ENCODE measurements around the gene RDH11. TPM values are rescaled to one million over a fixed set of nuclear protein-coding genes. Genes with fewer than 3 reads are reported as not detected.
"Not testable (repeated sequence)": the region's sequence is repeated elsewhere in the genome, so short reads cannot be mapped to it uniquely, and the experiment has no call there.

RDH11 gene
- total RNA-seq, 1 donor from 2014 or later: 222 TPM

DNA sequence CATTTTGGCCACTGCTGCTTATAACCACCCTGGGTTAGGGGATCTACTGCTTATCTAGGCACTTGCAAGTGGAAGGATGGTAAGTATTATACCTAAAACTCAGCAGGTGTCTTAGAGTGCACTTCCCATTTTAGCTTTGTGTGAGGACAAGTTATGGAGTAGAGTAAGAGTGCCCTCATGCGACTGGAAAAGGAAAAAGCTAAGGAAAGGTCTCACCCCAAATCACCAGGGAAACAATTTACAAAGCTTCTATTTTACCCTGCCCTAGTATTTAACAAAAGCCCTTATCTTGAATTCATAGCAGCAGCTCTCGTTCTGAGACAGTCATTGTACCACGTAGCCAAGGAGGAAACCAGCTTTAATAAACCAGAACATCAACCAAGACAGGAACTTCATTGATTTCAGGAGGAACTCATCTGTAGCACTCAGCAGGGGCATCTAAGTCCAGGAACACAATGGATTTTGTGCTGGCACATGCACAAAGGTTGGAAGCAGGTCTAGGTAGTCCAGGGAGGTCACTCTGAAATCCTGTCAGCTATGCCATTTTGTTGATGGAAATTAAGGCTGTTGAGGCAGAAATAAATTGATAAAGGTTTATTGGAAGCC lies 9.0 kb upstream of the RDH11 start:
- DNase-seq (ENCODE audit: low spot score): peak; percentile 67

DNA sequence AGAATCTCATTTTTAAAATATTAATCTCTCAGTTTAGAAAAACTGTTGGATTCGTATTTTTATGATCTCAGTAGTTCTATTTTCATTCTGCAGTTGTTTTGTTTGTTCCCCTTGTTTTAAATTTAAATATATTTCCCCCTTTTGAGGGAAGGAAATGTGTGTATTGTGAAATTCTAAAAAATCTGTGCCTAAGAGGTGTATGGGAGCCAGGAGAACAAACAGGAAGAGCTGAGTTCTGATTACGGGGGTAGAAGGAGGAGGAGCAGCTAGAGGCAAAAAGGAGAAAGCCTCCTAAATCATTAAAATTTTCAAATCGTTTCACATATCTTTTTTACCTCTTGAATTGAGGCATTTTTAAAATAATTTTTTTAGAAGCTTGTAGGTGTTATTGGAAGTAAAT lies 8.4 kb upstream of the RDH11 start:
- DNase-seq (ENCODE audit: low spot score): no peak

DNA sequence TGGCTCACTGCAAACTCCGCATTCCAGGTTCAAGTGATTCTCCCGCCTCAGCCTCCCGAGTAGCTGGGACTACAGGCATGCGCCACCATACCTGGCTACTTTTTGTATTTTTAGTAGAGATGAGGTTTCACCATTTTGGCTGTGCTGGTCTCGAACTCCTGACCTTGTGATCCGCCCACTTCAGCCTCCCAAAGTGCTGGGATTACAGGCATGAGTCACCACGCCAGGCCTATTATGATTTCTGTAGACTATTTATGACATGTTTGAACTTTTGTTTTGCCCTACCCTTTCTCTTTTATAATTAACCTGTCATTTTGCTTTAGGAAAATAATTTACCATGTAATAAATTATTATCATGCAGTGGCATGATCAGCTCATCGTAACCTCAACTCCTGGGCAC lies 5.9 kb upstream of the RDH11 start, which contains the start of gene RDH12:
Gene RDH12 (plus strand): TSS at position 395 of the 400 bp plus-strand sequence. CDS start 20,757 bp downstream, outside the sequence.
- DNase-seq (ENCODE audit: low spot score): not testable (repeated sequence)

DNA sequence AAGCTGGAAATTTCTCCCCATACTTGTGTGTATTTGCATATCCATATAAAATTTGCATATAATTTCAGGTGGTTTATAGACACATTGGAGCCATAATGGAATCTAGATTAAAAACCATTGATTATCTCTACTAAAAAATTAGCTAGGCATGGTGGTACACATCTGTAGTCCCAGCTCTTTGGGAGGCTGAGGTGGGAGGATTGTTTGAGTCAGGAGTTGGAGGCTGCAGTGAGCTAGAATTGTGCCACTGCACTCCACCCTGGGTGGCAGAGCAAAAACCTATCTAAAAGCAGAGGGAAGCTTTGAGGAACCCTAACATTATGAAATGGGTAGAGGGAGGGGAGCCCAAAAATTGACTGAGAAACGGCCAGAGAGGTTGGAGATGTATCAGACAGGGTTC lies 2.6 kb upstream of the RDH11 start:
- no peak for DNase-seq (ENCODE audit: low spot score)

DNA sequence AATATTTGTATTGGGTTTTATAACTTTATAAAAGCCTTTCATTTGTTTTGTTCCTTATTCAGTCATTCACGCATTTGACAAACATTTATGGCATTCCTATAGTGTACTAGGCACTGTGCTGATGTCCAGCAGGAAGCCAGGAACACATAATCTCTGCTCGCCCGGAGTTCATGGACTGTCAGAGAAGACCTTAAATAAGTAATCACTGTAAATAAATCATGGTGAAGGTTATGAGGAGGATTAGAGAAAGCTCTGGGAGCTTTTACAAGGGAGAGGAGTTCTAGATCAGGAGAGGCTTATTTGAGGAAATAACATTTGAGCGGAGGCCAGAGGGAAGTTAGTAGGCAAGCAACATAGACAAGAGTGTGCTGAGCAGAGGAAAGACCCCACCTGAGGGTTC lies 1.4 kb upstream of the RDH11 start:
- DNase-seq (ENCODE audit: low spot score): no peak

DNA sequence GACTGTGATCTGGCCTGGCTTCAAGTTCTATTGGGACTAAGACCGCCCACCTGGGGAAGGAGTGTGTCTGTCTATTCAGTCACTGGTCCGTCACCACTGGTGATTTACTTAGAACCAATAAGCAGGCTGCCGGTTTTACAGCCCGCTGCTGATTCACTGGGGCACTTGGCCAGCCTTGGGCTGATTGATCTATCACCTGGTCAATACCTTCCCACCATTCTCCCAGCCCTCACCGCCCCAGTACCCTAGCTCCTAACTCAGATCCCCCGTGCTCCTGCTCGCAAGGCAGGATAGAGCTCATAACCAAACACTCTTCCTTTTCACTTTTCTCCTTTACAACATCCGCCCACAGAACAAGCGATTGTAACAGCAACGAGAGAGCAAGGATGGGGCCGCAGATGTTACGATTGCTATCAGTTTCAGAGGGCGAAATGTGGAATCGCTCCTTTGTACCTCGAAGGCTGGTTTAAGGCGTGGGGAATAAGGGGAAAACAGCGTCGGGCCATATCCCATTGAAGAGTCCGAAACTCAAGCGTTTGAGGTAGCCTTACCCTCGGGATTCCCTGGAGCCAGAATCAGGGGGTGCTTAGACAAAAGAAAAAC lies 672 bp downstream of the RDH11 start:
- DNase-seq (ENCODE audit: low spot score): peak; percentile 89

DNA sequence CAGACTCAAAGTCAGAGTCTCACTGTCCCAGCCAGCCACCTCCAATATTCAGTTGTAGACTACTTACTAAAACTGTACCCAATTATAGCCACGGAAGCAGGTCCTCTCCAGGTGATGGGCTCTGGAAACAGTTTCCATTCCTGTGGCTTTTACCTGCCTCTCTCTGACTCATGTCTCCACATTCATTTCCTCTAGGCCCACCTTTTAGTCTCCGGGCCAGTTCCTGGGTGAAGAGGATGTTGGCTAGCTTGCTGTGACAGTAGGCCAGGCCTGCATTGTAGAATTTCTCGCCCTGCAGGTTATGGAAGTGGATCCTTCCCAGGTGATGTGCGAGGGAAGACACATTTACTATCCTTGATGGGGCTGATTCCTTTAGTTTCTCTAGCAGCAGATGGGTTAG lies 5.6 kb downstream of the RDH11 start:
- DNase-seq (ENCODE audit: low spot score): no peak

DNA sequence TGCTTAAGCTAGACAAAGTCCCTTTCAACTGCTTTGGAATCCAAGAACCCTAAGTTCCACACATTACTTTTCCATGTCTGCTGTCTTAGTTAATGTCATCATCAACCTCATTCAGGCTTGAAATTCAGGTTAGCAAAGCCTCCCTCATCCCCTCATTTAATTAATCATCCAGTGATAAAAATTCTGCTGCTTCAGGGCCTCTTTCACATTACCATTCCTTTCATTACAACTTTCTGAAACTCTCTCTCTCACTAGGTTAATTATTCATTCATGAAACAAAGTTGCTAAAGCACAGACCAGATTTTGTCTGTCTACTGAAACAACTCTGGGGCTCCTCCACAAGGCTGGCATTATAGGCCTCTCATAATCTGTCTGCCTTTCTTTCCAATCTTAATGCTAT lies 11.7 kb downstream of the RDH11 start:
- no peak for DNase-seq (ENCODE audit: low spot score)

DNA sequence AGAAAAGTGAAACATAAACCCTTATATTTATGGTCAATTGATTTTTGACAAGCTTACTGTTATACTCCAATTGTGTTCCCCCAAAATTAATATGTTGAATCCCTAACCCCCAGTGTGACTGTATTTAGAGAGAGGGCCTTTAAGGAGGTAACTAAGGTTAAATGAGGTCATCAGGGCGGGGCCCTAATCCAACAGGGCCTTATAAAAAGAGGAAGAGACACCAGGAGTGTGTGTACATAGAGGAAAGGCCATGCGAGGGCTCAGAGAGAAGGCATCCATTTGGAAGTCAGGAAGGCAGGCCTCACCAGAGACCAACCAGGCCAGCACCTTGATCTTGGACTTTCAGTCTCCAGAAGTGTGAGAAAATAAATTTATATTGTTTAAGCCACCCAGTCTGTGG lies 14.6 kb downstream of the RDH11 start:
- DNase-seq (ENCODE audit: low spot score): no peak

DNA sequence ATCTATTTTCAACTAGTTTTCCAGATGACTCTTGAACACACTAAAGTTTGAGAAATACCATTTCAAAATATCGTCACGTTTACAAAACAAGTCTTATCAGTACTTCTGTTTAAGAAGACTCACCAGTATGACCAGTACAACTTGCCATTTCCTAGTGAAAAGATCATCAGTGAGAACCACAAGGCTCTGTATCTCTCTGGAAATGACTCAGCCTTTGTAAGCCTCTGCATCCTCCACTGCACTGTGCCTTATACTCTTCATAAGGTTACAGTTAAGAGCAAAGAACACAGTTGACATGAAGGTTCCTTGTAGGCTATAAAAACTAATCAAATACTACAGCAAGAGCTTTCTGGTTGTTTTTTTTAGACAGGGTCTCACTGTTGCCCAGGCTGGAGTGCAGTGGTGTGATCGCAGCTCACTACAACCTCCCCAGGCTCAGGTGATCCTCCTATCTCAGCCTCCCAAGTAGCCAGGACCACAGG lies 15.4 kb downstream of the RDH11 start:
- no peak for DNase-seq (ENCODE audit: low spot score)

DNA sequence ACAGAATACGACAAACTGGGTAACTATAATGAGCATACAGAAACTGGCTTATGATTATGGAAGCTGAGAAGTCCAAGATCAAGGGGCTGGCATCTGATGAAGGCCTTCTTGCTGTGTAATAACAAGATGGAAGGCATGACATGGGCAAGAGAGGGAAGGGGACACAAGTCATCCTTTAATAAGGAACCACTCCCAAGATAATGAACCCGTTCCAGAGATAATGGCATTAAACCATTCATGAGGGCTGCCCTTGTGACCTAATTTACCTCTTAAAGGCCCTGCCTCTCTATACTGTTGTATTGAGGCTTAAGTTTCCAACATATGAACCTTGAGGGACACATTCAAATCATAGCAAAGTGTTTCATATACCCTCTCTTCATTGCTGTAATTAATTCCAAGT lies 16.6 kb downstream of the RDH11 start:
- no peak for DNase-seq (ENCODE audit: low spot score)

DNA sequence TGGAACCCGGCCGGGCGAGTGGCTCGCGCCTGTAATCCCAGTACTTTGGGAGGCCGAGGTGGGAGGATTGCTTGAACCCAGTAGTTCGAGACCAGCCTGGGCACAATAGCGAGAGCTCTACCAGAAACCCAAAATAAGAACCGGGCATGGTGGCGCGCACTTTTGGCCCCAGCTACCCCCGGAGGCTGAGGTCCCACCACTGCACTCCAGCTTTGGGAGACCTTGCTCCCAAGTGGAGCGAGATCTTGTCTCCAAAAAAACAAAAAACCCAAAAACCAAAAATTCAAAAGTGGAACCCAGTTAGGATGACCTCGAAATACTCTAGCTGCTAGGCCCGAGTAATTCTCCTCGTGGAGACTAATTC lies 20.4 kb downstream of the RDH11 start:
- no peak for DNase-seq (ENCODE audit: low spot score)

DNA sequence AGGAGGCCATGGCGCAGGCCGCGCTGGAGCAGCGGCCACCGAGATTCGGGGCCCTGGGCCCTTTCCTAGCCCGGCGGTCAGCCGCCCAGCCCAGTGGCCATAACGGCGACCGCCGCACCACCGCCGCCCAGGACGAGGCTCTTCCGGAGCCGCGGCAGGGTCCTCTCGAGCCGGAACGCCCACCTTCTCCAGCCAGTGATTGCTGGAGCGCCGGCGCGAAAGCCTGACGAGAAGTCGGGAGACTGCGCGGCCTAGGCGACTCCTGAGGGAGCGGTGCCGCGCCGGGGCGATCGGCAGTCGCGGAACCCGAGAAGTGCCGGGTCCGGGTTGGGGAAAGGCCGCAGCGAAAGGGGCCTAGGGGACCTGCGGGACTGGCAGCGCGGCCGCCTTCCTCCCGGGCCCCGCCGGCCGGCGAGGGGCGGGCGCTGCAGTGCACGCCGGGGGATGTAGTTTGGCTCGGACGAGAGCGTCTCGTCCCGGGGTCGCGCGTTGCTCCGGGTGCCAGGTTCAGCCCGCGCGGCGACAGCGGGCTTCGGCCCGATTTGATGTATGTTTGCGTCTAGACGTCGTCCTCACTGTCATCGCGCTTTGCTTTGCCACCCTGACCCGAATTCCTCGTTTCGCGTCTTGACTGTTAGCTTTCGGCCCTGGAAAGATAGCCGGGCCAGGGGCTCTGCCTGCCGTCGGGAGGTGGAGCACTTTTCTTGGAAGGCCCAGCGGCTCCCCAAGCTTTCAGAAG lies 20.9 kb downstream of the RDH11 start, which contains the start of gene VTI1B:
Gene VTI1B (minus strand): TSS at position 153 of the 739 bp plus-strand sequence. CDS start 143 bp downstream, at position 10.
- DNase-seq (ENCODE audit: low spot score): peak; percentile 75

DNA sequence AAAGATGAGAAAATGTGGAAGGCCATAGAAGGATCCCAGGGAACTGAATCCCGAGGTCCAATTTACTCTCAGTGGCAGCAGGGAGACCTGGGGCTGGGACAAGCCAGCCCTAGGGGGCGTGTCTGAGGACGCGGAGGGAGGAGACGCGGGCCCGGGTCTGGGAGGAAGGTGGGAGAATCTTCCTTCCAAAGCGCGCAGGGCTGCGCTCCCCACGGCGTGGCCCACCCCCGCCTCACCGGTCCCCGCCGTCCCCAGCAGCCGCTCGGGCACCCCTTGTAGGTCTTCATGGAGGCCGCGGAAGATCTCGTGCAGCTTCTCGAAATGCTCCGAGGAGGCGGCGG lies 21.5 kb downstream of the RDH11 start:
- DNase-seq (ENCODE audit: low spot score): peak; percentile 61

DNA sequence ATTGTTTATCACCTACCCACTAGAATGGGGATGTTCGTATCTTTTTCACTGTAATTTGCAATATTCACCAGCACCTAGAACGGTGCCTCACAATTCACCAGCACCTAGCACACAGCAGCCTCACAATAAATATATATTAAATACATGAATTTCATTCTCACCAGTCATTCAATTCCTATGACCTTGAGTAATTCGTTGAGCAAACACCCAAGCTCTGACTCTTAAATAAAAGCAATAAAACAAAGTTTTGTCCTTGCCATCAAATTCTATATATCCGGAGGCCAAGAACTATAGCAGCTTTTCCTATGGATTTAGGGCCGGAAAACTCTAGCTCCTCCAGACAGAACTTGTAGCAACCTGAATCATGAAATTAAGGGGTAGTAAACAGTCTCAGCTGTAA lies 22.1 kb downstream of the RDH11 start:
- DNase-seq (ENCODE audit: low spot score): no peak

DNA sequence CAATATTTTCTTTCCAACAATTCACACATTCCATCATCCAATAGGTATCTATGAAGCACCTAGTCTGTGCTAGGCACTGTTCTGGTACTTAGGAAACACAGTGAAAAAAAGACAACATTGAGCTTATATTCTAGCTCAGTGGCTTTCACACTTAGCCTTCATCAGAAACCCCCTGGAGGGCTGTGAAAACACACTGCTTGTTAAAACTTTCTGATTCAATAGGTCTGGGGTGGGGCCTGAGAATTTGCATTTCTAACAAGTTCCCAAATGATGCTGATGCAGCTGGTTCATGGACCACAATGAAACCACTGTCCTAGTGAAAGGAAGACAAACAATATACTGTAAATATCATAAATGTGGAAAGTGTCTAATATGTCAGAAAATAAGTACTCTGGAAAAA lies 27.0 kb downstream of the RDH11 start:
- no peak for DNase-seq (ENCODE audit: low spot score)

DNA sequence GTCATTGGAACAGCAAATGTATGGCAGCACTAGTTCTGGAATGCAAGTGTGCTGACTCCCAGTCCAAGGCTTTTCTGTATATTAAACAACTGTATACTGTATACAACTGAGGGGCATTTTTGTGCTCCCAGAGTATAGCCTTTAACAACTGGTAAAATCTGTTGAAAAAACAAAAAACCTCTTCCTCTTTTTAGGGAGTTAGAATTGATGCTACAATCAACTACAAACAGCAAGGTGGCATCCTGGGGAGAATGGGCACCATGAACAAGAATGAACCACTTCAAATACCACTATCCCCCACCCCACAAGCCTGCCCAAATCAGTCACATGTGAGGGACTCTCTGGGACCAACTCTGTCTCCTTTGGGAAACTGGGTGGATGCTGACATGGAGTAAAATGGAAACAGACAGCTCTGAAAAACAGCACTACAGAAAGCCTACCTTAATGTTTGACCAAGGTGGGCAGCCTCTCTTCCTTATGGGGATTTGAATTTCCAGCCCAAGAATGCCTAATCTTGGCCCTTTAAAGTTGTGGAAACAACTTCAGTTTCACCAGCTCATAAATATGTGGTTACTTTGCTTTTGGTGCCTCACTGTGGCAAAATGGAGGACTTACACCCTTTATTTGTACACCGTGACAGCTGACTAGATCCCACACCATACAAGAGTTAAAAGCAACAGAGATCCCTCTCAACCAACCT lies 28.7 kb downstream of the RDH11 start:
- peak; percentile 32 for DNase-seq (ENCODE audit: low spot score)

DNA sequence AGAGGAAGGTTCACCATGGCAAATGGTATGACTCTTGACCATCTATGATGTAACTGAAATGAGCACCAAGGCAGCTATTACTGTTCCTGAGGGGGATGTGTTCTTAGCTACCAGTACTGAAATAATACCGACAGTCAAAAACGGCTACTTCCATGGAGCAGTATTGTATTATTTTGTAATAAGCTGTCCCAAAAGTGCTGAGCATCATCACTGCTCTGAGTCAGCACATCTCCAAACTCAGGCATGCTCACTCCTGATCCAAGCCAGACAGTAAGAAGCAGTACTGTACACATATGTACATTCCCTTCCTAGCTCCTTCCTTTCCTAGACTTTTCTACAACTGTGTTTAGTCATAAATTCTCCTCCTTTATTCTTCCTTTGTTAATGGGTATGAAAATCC lies 29.7 kb downstream of the RDH11 start:
- DNase-seq (ENCODE audit: low spot score): no peak

DNA sequence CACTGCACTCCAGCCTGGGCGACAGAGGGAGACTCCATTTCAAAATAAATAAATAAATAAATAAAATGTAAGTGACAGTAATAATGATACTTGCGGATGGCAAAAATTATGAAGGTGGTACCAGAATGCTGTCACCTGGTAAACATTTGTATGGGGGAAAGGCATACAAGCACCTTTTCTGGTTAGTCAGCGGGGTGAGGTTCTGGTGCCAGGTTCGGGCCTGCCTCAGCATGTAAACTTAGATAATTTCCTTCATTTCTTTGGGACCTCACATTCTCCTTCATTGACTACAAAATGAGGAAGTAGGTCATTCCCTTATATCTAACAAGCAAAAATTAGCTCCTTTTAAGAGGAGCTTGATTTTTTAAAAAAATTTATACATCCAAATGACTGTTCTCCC lies 31.9 kb downstream of the RDH11 start:
- DNase-seq (ENCODE audit: low spot score): no peak

DNA sequence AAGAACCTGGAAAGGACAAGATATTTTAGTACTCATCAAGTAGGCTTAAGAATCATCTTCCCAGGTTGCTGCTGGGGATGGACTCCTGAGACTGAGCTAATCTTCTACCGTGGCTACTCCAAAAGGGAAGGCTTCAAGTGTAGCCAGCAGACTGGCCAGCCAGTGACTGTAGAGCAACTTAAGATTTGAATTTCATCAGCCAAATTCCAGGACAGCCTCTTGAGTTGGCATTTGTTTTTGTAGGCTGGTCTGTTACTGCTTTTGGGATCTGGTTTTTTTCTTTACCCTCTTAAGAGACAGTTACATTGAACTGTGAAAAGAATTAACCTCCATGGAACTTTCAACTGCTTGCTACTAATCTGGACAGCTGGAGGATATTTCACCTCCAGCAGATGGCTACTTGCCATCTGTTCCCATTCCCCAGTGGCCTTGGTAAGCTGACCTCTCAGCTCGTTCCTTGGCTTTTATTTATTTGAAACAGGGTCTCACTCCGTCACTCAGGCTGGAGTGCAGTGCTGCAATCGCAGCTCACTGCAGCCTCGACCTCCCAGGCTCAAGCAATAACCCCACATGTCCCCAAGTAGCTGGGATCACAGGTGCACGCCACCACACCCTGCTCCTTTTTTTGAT lies 41.8 kb downstream of the RDH11 start:
- no peak for DNase-seq (ENCODE audit: low spot score)

DNA sequence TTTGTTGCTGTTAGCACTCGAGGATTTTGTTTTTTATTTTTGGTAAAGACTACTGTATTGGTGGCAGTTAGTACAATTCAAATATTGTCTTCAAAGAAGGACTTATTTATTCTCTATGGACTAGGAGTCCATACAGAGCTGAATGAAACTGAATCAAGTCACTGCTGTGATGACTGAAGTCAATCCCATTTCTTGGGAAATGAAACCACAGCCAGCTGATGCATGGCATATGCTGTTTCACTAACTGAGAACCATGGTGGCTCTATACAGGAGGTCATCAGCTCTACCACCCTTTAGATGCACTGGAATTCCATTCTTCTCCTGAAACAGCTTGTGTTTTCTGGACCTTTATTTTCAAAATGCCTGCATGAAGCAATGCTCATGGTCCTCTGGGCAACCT lies 43.4 kb downstream of the RDH11 start:
- DNase-seq (ENCODE audit: low spot score): no peak

DNA sequence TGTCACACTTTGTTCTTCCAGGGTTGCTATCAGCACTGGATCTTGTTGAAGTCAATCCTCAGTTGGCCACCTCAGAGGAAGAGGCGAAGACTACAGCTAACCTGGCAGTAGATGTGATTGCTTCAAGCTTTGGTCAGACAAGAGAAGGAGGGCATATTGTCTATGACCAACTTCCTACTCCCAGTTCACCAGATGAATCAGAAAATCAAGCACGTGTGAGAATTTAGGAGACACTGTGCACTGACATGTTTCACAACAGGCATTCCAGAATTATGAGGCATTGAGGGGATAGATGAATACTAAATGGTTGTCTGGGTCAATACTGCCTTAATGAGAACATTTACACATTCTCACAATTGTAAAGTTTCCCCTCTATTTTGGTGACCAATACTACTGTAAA lies 44.9 kb downstream of the RDH11 start:
- DNase-seq (ENCODE audit: low spot score): no peak

All from mucosa of gallbladder (tissue), 1 donor.